Mesendoderm (in vitro differentiated cells): Measurements from ENCODE around the gene MRPL36.

Source experiments
- DNase-seq: peaks from one replicate; pipeline ENCODE4 v3.0.0; 2013
- H2AK5ac ChIP-seq: 2 replicates; pipeline ENCODE4 v1.6.1; 2013; ENCODE audit warnings: low read length, inconsistent platforms
- H2BK120ac ChIP-seq: 2 replicates; pipeline ENCODE4 v1.6.1; 2013; ENCODE audit warnings: low read depth, mild to moderate bottlenecking, low read length, moderate library complexity, mixed read lengths
- H2BK15ac ChIP-seq: replicated peaks from 2 replicates; pipeline ENCODE4 v1.6.1; 2013; ENCODE audit warnings: low read depth, mild to moderate bottlenecking, moderate library complexity
- H2BK5ac ChIP-seq: 2 replicates; pipeline ENCODE4 v1.6.1; 2013; ENCODE audit warnings: low read length, inconsistent platforms
- H3K18ac ChIP-seq: 2 replicates; pipeline ENCODE4 v1.6.1; 2013; ENCODE audit warnings: mild to moderate bottlenecking, low read length, mixed read lengths
- H3K23ac ChIP-seq: one replicate; pipeline ENCODE4 v1.6.1; 2013; ENCODE audit warnings: low read length
- H3K27ac ChIP-seq: 2 replicates; pipeline ENCODE4 v1.5.1; 2013; ENCODE audit warnings: low read depth, mild to moderate bottlenecking, inconsistent platforms, low read length, moderate library complexity
- H3K27me3 ChIP-seq: 2 replicates; pipeline ENCODE4 v1.6.1; 2013; ENCODE audit warnings: low read length, control low read depth, mild to moderate bottlenecking, inconsistent platforms; ENCODE audit not compliant: insufficient read depth, poor library complexity
- H3K36me3 ChIP-seq: 2 replicates; pipeline ENCODE4 v1.6.1; 2013; ENCODE audit warnings: low read length, inconsistent platforms; ENCODE audit not compliant: control insufficient read depth, insufficient read depth
- H3K4ac ChIP-seq: one replicate; pipeline ENCODE4 v1.6.1; 2013; ENCODE audit warnings: low read depth, mild to moderate bottlenecking, low read length, moderate library complexity
- H3K4me1 ChIP-seq: 2 replicates; pipeline ENCODE4 v1.6.1; 2013; ENCODE audit warnings: low read depth, low read length, inconsistent platforms; ENCODE audit not compliant: control insufficient read depth
- H3K4me2 ChIP-seq: 2 replicates; pipeline ENCODE4 v1.6.1; 2013; ENCODE audit warnings: low read length
- H3K4me3 ChIP-seq: 2 replicates; pipeline ENCODE4 v1.5.1; 2013; ENCODE audit warnings: mild to moderate bottlenecking, low read length
- H3K56ac ChIP-seq: one replicate; pipeline ENCODE4 v1.6.1; 2013; ENCODE audit warnings: low read length
- H3K79me1 ChIP-seq: 2 replicates; pipeline ENCODE4 v1.6.1; 2013; ENCODE audit warnings: low read length, inconsistent platforms
- H3K79me2 ChIP-seq: 2 replicates; pipeline ENCODE4 v1.6.1; 2013; ENCODE audit warnings: mild to moderate bottlenecking, low read length; ENCODE audit not compliant: control insufficient read depth, insufficient read depth
- H3K9ac ChIP-seq: 2 replicates; pipeline ENCODE4 v1.6.1; 2013; ENCODE audit warnings: low read length, inconsistent platforms
- H4K5ac ChIP-seq: one replicate; pipeline ENCODE4 v1.6.1; 2013; ENCODE audit warnings: low read length
- H4K8ac ChIP-seq: one replicate; pipeline ENCODE4 v1.6.1; 2013; ENCODE audit warnings: low read depth, mild to moderate bottlenecking, control low read depth, low read length, moderate library complexity
- WGBS: extraction: QIAGEN DNeasy Blood & Tissue Kit; methylation state at CpG from one replicate; pipeline ENCODE4 v1.1.7; 2013; ENCODE audit warnings: low lambda C conversion rate, missing lambda C conversion rate; ENCODE audit not compliant: insufficient coverage; ENCODE audit errors: extremely low coverage; 5-methylcytosine and 5-hydroxymethylcytosine counted together

The MRPL36 gene

GRCh38 chr5:1760656-1761452 is 38.8 kb downstream of the MRPL36 start:
- H2BK15ac ChIP-seq, result no peak overlapping the region
- H3K9ac ChIP-seq, result no peak overlapping the region
- H3K27me3 ChIP-seq, result no peaks in the 10 kb centered on the region
- H3K27ac ChIP-seq, result no peak overlapping the region
- no peak overlapping the region for H3K56ac ChIP-seq
- H3K4ac ChIP-seq, result no peak overlapping the region
- H3K79me2 ChIP-seq, result no peaks in the 10 kb centered on the region
- DNase-seq, result no peak
- no peaks in the 10 kb centered on the region for H3K36me3 ChIP-seq
- H3K4me3 ChIP-seq, result no peak overlapping the region
- H2AK5ac ChIP-seq, result no peak overlapping the region
- H3K18ac ChIP-seq, result no peak overlapping the region
- no peak overlapping the region for H3K4me2 ChIP-seq
- no peaks in the 10 kb centered on the region for H3K79me1 ChIP-seq
- no peaks in the 10 kb centered on the region for H3K4me1 ChIP-seq
- H2BK120ac ChIP-seq, result no peak overlapping the region
- no peak overlapping the region for H4K8ac ChIP-seq
- no peak overlapping the region for H3K23ac ChIP-seq
- no peak overlapping the region for H4K5ac ChIP-seq
- no peak overlapping the region for H2BK5ac ChIP-seq
- no CpG with 5 or more reads among the region's 28 CpGs for WGBS

- Histone ChIP-seq H2BK120ac (no peak overlapping the region), H3K36me3 (no peaks in the 10 kb centered on the region), H3K4me1 (no peaks in the 10 kb centered on the region), H3K79me2 (no peaks in the 10 kb centered on the region), H2BK5ac (no peak overlapping the region), H3K27me3 (no peaks in the 10 kb centered on the region), H4K5ac (no peak overlapping the region), H2BK15ac (no peak overlapping the region), H3K4ac (no peak overlapping the region), H4K8ac (no peak overlapping the region), H3K79me1 (no peaks in the 10 kb centered on the region), H3K4me3 (no peak overlapping the region), H3K27ac (no peak overlapping the region), H3K56ac (no peak overlapping the region), H3K18ac (no peak overlapping the region), H3K9ac (no peak overlapping the region), H3K23ac (no peak overlapping the region), H2AK5ac (no peak overlapping the region), H3K4me2 (no peak overlapping the region)
- WGBS, result no CpG with 5 or more reads among the region's 4 CpGs
- no peak for DNase-seq
These were observed 39.4 kb downstream of the MRPL36 start for GRCh38 chr5:1760231-1760630.

GRCh38 chr5:1759378-1759970 is 40.2 kb downstream of the MRPL36 start:
- Histone ChIP-seq H4K8ac (no peak overlapping the region), H2BK15ac (no peak overlapping the region), H3K9ac (no peak overlapping the region), H3K4me3 (no peak overlapping the region), H3K4me2 (no peak overlapping the region), H2BK120ac (no peak overlapping the region), H3K56ac (no peak overlapping the region), H3K79me2 (no peaks in the 10 kb centered on the region), H3K4me1 (no peaks in the 10 kb centered on the region), H3K4ac (no peak overlapping the region), H3K18ac (no peak overlapping the region), H3K36me3 (no peaks in the 10 kb centered on the region), H3K79me1 (no peaks in the 10 kb centered on the region), H3K23ac (no peak overlapping the region), H4K5ac (no peak overlapping the region), H2BK5ac (no peak overlapping the region), H2AK5ac (no peak overlapping the region), H3K27me3 (no peaks in the 10 kb centered on the region), H3K27ac (no peak overlapping the region)
- no CpG with 5 or more reads among the region's 13 CpGs for WGBS
- no peak for DNase-seq

DNA sequence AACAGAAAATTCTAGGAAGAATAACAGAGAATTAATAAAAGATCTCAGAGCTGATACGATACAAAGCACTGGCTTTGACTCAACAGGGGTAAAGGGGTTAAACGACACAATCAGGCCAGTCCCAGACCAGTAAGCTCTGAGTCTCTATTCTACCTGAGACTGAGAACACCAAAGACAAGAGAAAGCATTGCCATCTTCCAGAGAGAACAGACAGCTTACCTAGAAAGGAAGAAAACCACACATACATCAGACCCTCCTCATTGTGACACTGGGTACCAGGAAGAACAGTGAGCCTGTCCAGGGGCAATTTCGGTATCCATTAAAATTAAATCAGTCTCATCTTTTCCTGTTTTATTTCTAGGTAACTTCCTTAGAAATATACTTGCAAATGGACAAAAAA is 41.1 kb downstream of the MRPL36 start:
- H3K4me2 ChIP-seq, result no peak overlapping the region
- WGBS, result no CpG with 5 or more reads among the region's 3 CpGs
- H3K4me1 ChIP-seq, result no peaks in the 10 kb centered on the region
- no peak overlapping the region for H2AK5ac ChIP-seq
- no peaks in the 10 kb centered on the region for H3K36me3 ChIP-seq
- no peak overlapping the region for H3K9ac ChIP-seq
- H2BK5ac ChIP-seq, result no peak overlapping the region
- no peak overlapping the region for H4K5ac ChIP-seq
- H3K79me1 ChIP-seq, result no peaks in the 10 kb centered on the region
- no peak overlapping the region for H3K23ac ChIP-seq
- DNase-seq, result no peak
- no peak overlapping the region for H3K56ac ChIP-seq
- H3K27ac ChIP-seq, result no peak overlapping the region
- no peak overlapping the region for H4K8ac ChIP-seq
- H2BK120ac ChIP-seq, result no peak overlapping the region
- H2BK15ac ChIP-seq, result no peak overlapping the region
- no peak overlapping the region for H3K18ac ChIP-seq
- no peak overlapping the region for H3K4me3 ChIP-seq
- no peaks in the 10 kb centered on the region for H3K79me2 ChIP-seq
- no peak overlapping the region for H3K4ac ChIP-seq
- H3K27me3 ChIP-seq, result no peaks in the 10 kb centered on the region

GRCh38 chr5:1757511-1757910 is 42.1 kb downstream of the MRPL36 start:
- Histone ChIP-seq H3K9ac (no peak overlapping the region), H3K79me2 (no peaks in the 10 kb centered on the region), H3K4ac (no peak overlapping the region), H3K36me3 (no peaks in the 10 kb centered on the region), H3K79me1 (no peaks in the 10 kb centered on the region), H2AK5ac (no peak overlapping the region), H3K56ac (no peak overlapping the region), H2BK15ac (no peak overlapping the region), H2BK120ac (no peak overlapping the region), H3K4me3 (no peak overlapping the region), H3K27ac (no peak overlapping the region), H3K4me1 (no peaks in the 10 kb centered on the region), H3K23ac (no peak overlapping the region), H3K27me3 (no peaks in the 10 kb centered on the region), H3K4me2 (no peak overlapping the region), H2BK5ac (no peak overlapping the region), H4K5ac (no peak overlapping the region), H3K18ac (no peak overlapping the region), H4K8ac (no peak overlapping the region)
- no CpG with 5 or more reads among the region's 10 CpGs for WGBS
- no peak for DNase-seq
